H9 (cell line): ENCODE results near the gene TPM2. TPM values are rescaled to one million over a fixed set of nuclear protein-coding genes. Genes with fewer than 3 reads are reported as not detected.

ENCODE experiments used
- DNase-seq: peaks from one replicate; pipeline ENCODE4 v3.0.0-alpha.2; 2017
- H2AFZ ChIP-seq: one replicate; pipeline ENCODE4 v1.6.1; 2013; ENCODE audit warnings: mild to moderate bottlenecking, low read length, control low read depth, moderate library complexity
- H2AK5ac ChIP-seq: 2 replicates; pipeline ENCODE4 v1.6.1; 2013; ENCODE audit warnings: low read length, control low read depth, mixed read lengths; ENCODE audit not compliant: insufficient read length
- H2BK120ac ChIP-seq: one replicate; pipeline ENCODE4 v1.6.1; 2013; ENCODE audit warnings: low read depth, mild to moderate bottlenecking, low read length, control low read depth, inconsistent platforms; ENCODE audit not compliant: poor library complexity, severe bottlenecking
- H2BK12ac ChIP-seq: 2 replicates; pipeline ENCODE4 v1.6.1; 2013; ENCODE audit warnings: low read length, control low read depth, mixed read lengths, low read depth; ENCODE audit not compliant: insufficient read length
- H2BK15ac ChIP-seq: 2 replicates; pipeline ENCODE4 v1.6.1; 2013; ENCODE audit warnings: low read depth, low read length, control low read depth
- H2BK20ac ChIP-seq: one replicate; pipeline ENCODE4 v1.6.1; 2013; ENCODE audit warnings: low read depth, mild to moderate bottlenecking, low read length, control low read depth, inconsistent platforms; ENCODE audit not compliant: poor library complexity, severe bottlenecking
- H2BK5ac ChIP-seq: 2 replicates; pipeline ENCODE4 v1.6.1; 2013; ENCODE audit warnings: low read length, control low read depth, mixed read lengths; ENCODE audit not compliant: insufficient read length
- H3K14ac ChIP-seq: 2 replicates; pipeline ENCODE4 v1.6.1; 2013; ENCODE audit warnings: low read length, control low read depth; ENCODE audit not compliant: insufficient read depth
- H3K18ac ChIP-seq: 2 replicates; pipeline ENCODE4 v1.6.1; 2013; ENCODE audit warnings: low read depth, mild to moderate bottlenecking, mixed read lengths, low read length, control low read depth; ENCODE audit not compliant: insufficient read length
- H3K23ac ChIP-seq: 2 replicates; pipeline ENCODE4 v1.6.1; 2013; ENCODE audit warnings: low read length, control low read depth, mixed read lengths, low read depth; ENCODE audit not compliant: insufficient read length
- H3K23me2 ChIP-seq: 2 replicates; pipeline ENCODE4 v1.6.1; 2013; ENCODE audit warnings: low read depth, mild to moderate bottlenecking, mixed read lengths, low read length, control low read depth; ENCODE audit not compliant: insufficient read length, poor library complexity, severe bottlenecking
- H3K27ac ChIP-seq: 2 replicates; pipeline ENCODE4 v1.5.1; 2013; ENCODE audit warnings: low read length, control low read depth, mixed read lengths, low read depth; ENCODE audit not compliant: insufficient read length
- H3K27me3 ChIP-seq: 2 replicates; pipeline ENCODE4 v1.6.1; 2013; ENCODE audit warnings: low read length, control low read depth, inconsistent platforms; ENCODE audit not compliant: insufficient read depth
- H3K4ac ChIP-seq: 2 replicates; pipeline ENCODE4 v1.6.1; 2013; ENCODE audit warnings: low read depth, mild to moderate bottlenecking, control low read depth, inconsistent platforms, low read length, moderate library complexity
- H3K4me1 ChIP-seq: 2 replicates; pipeline ENCODE4 v1.6.1; 2013; ENCODE audit warnings: low read length, control low read depth, inconsistent platforms; ENCODE audit not compliant: insufficient read depth
- H3K4me2 ChIP-seq: 2 replicates; pipeline ENCODE4 v1.6.1; 2013; ENCODE audit warnings: low read length, control low read depth, mixed read lengths; ENCODE audit not compliant: insufficient read length, insufficient read depth
- H3K56ac ChIP-seq: 2 replicates; pipeline ENCODE4 v1.6.1; 2013; ENCODE audit warnings: low read depth, mild to moderate bottlenecking, mixed read lengths, low read length, control low read depth; ENCODE audit not compliant: insufficient read length
- H3K79me1 ChIP-seq: 2 replicates; pipeline ENCODE4 v1.6.1; 2013; ENCODE audit warnings: low read depth, mild to moderate bottlenecking, moderate library complexity, low read length, control low read depth, inconsistent platforms; ENCODE audit not compliant: insufficient read depth, poor library complexity, severe bottlenecking
- H3K79me2 ChIP-seq: 2 replicates; pipeline ENCODE4 v1.6.1; 2013; ENCODE audit warnings: low read length, control low read depth, inconsistent platforms; ENCODE audit not compliant: insufficient read depth
- H3K9ac ChIP-seq: 2 replicates; pipeline ENCODE4 v1.6.1; 2013; ENCODE audit warnings: low read length, control low read depth, mixed read lengths; ENCODE audit not compliant: insufficient read length; ENCODE audit errors: extremely low read depth
- H3K9me3 ChIP-seq: one replicate; pipeline ENCODE4 v1.6.1; 2013; ENCODE audit warnings: low read depth, low read length, inconsistent platforms; ENCODE audit not compliant: control insufficient read depth
- H3T11ph ChIP-seq: one replicate; pipeline ENCODE4 v1.6.1; 2013; ENCODE audit warnings: mild to moderate bottlenecking, low read length, control low read depth, inconsistent platforms
- H4K20me1 ChIP-seq: one replicate; pipeline ENCODE4 v1.6.1; 2013; ENCODE audit not compliant: control insufficient read depth, insufficient read length, insufficient read depth
- H4K5ac ChIP-seq: 2 replicates; pipeline ENCODE4 v1.6.1; 2013; ENCODE audit warnings: low read depth, mild to moderate bottlenecking, mixed read lengths, low read length, control low read depth; ENCODE audit not compliant: insufficient read length
- H4K8ac ChIP-seq: replicated peaks from 2 replicates; pipeline ENCODE4 v1.6.1; 2013; ENCODE audit warnings: low read length, control low read depth, mixed read lengths, low read depth; ENCODE audit not compliant: insufficient read length
- H4K91ac ChIP-seq: 2 replicates; pipeline ENCODE4 v1.6.1; 2013; ENCODE audit warnings: low read depth, mild to moderate bottlenecking, moderate library complexity, mixed read lengths, low read length, control low read depth; ENCODE audit not compliant: insufficient read length
- H3K27ac Mint-ChIP-seq, 3 experiments: 2 replicates in 2 of 3; 3 replicates in 1 of 3; pipeline ENCODE4 v1.8.0; 2020 to 2021; ENCODE audit warnings: mixed read lengths in 3 of 3, mild to moderate bottlenecking in 1 of 3, moderate library complexity in 1 of 3
- H3K27me3 Mint-ChIP-seq: 2 replicates; pipeline ENCODE4 v1.8.0; 2021; ENCODE audit warnings: low read depth, mild to moderate bottlenecking, moderate library complexity, mixed read lengths
- H3K36me3 Mint-ChIP-seq, 3 experiments: 2 replicates in 2 of 3; 3 replicates in 1 of 3; pipeline ENCODE4 v1.8.0; 2020 to 2021; ENCODE audit warnings: low read depth in 3 of 3, mixed read lengths in 3 of 3; ENCODE audit not compliant: insufficient read depth in 1 of 3
- H3K4me1 Mint-ChIP-seq, 2 experiments: 2 replicates each; pipeline ENCODE4 v1.8.0; 2020; ENCODE audit warnings: mixed read lengths in 2 of 2
- H3K4me3 Mint-ChIP-seq, 2 experiments: 2 replicates in 1 of 2; 3 replicates in 1 of 2; pipeline ENCODE4 v1.8.0; 2020 to 2021; ENCODE audit warnings: mild to moderate bottlenecking in 2 of 2, mixed read lengths in 2 of 2, moderate library complexity in 1 of 2
- H3K9me3 Mint-ChIP-seq, 2 experiments: 2 replicates in 1 of 2; 3 replicates in 1 of 2; pipeline ENCODE4 v1.8.0; 2020; ENCODE audit warnings: mild to moderate bottlenecking in 2 of 2, mixed read lengths in 2 of 2, moderate library complexity in 1 of 2
- CTCF ChIP-seq: fragments of 200-600 bp; sonication (generic); conservative IDR thresholded peaks from 3 replicates; pipeline ENCODE4 v1.8.0; 2021; ENCODE audit warnings: antibody characterized with exemption, mild to moderate bottlenecking
- WGBS: extraction: QIAGEN DNeasy Blood & Tissue Kit; methylation state at CpG from one replicate; pipeline ENCODE4 v1.1.7; 2013; ENCODE audit warnings: missing lambda C conversion rate, low lambda C conversion rate, mixed read lengths; ENCODE audit not compliant: insufficient read length; ENCODE audit errors: extremely low coverage; 5-methylcytosine and 5-hydroxymethylcytosine counted together
- total RNA-seq: library from RNA; stranded (reverse); gene quantifications from 2 replicates; pipeline ENCODE4 v1.2.1, GENCODE V29; 2021

The TPM2 gene
- total RNA-seq, 1 experiment from 2014 or later: 225 TPM

DNA sequence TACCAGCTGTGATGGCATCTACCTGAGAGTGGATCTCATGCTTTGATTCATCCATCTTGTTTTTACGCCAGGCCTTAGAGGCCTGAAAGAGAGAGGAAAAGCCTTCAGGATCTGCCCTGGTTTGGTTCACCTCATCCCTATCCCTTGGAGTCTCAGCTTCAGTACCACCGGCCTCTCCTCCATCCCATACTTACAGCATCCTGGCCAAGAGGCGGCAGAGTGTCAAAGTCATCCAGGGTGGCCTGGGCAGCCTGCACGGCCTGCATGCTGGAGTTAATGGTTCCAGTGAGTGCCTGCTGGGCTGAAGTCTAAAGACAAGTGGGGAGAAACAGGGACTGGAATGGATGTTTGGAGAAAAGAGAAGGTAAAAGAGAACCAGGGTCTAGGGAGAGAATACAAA lies 29.8 kb upstream of the TPM2 start:
- TF ChIP-seq CTCF: no peak
- Histone ChIP-seq H3T11ph (no peak overlapping the region), H3K23me2 (no peaks in the 10 kb centered on the region), H3K79me2 (no peaks in the 10 kb centered on the region), H2BK5ac (no peak overlapping the region), H4K8ac (no peak overlapping the region), H2BK15ac (no peak overlapping the region), H3K4me1 (no peaks in the 10 kb centered on the region), H3K18ac (no peak overlapping the region), H3K27me3 (no peaks in the 10 kb centered on the region), H4K91ac (no peak overlapping the region), H3K4me2 (no peak overlapping the region), H2BK12ac (no peak overlapping the region), H3K79me1 (no peaks in the 10 kb centered on the region), H3K14ac (no peak overlapping the region), H4K5ac (no peak overlapping the region), H3K9me3 (no peaks in the 10 kb centered on the region), H3K23ac (no peak overlapping the region), H3K56ac (no peak overlapping the region), H2AK5ac (no peak overlapping the region), H3K9ac (no peak overlapping the region), H2AFZ (no peak overlapping the region), H3K4ac (no peak overlapping the region), H4K20me1 (no peaks in the 10 kb centered on the region), H3K27ac (no peak overlapping the region), H2BK20ac (no peak overlapping the region), H2BK120ac (no peak overlapping the region)
- Mint-ChIP-seq H3K27me3 (no peaks in the 10 kb centered on the region), H3K4me3 (no peak overlapping the region), H3K27ac (no peak overlapping the region), H3K36me3 (peaks cover 46 to 97% (median 84%) of the 10 kb centered on the region in 3 experiments), H3K4me1 (peaks cover 0 to 9% of the 10 kb centered on the region in 2 experiments; a peak in 2 of 4 replicates), H3K9me3 (no peaks in the 10 kb centered on the region)
- no CpG with 5 or more reads among the region's 4 CpGs for WGBS
- no peak for DNase-seq
